Epithelial cell of esophagus (primary cell): ENCODE measurements around the gene APBA2.

Source experiments
- DNase-seq: peaks from one replicate; pipeline ENCODE4 v3.0.0; 2010; ENCODE audit warnings: low read depth
- H3K4me3 ChIP-seq: 2 replicates; pipeline ENCODE4 v1.5.1; 2011; ENCODE audit warnings: mild to moderate bottlenecking, low read length, control low read depth
- CTCF ChIP-seq: IDR thresholded peaks from 2 replicates; pipeline ENCODE4 v1.5.1; 2011; ENCODE audit warnings: low read depth, mild to moderate bottlenecking, low read length, control low read depth, inconsistent platforms; ENCODE audit not compliant: insufficient read depth; ENCODE audit errors: missing control alignments

APBA2 gene

GRCh38 chr15:28947221-28947674, 61.5 kb downstream of the APBA2 start:
- no peak for DNase-seq
- no peak for TF ChIP-seq CTCF
- H3K4me3 ChIP-seq, result no peak overlapping the region

GRCh38 chr15:28948036-28948435, 62.3 kb downstream of the APBA2 start:
- H3K4me3 ChIP-seq, result no peak overlapping the region
- TF ChIP-seq CTCF, result no peak
- DNase-seq, result no peak

- no peak overlapping the region for H3K4me3 ChIP-seq
- no peak for TF ChIP-seq CTCF
- DNase-seq, result no peak
Observed at GRCh38 chr15:28950916-28951315, 65.1 kb downstream of the APBA2 start.

GRCh38 chr15:28952666-28953491, 67.1 kb downstream of the APBA2 start:
- no peak for TF ChIP-seq CTCF
- DNase-seq, result no peak
- H3K4me3 ChIP-seq, result no peak overlapping the region

GRCh38 chr15:28953573-28954195, 67.9 kb downstream of the APBA2 start:
- TF ChIP-seq CTCF, result no peak
- no peak overlapping the region for H3K4me3 ChIP-seq
- DNase-seq, result no peak

GRCh38 chr15:28954466-28955159, 68.8 kb downstream of the APBA2 start:
- H3K4me3 ChIP-seq, result no peak overlapping the region
- no peak for DNase-seq
- TF ChIP-seq CTCF, result no peak
